Body of pancreas (tissue), 4 donors: ENCODE results near the gene ELP4. TPM values are rescaled to one million over a fixed set of nuclear protein-coding genes. Genes with fewer than 3 reads are reported as not detected.

Experiments used
- ATAC-seq: fragments of 150-250 bp; one replicate; pipeline ENCODE4 v1.9.1; 2016
- DNase-seq, 4 donors: peaks; one replicate each; pipeline ENCODE4 v3.0.0-alpha.2; 2019
- H3K27ac ChIP-seq, 4 donors: fragments of 200-600 bp; sonication (generic); 1 replicate in 3 of 4; 2 replicates in 1 of 4; pipeline versions ENCODE4 v1.5.1 to v1.6.1; 2016 to 2019; ENCODE audit warnings: mild to moderate bottlenecking in 1 of 4, mixed read lengths in 1 of 4, moderate library complexity in 1 of 4
- H3K27me3 ChIP-seq, 2 donors: fragments of 200-600 bp; sonication (generic); one replicate each; pipeline ENCODE4 v1.6.0; 2016; ENCODE audit warnings: mild to moderate bottlenecking in 1 of 2
- H3K36me3 ChIP-seq, 2 donors: fragments of 200-600 bp; sonication (generic); replicated peaks in 1 of 2; 2 replicates each; pipeline ENCODE4 v1.5.1; 2016; ENCODE audit warnings: low read depth in 2 of 2; ENCODE audit not compliant: insufficient read depth in 1 of 2
- H3K4me1 ChIP-seq: fragments of 200-600 bp; sonication (generic); one replicate; pipeline ENCODE4 v1.6.0; 2016
- H3K4me3 ChIP-seq, 2 donors: fragments of 200-600 bp; sonication (generic); 1 replicate in 1 of 2; 2 replicates in 1 of 2; pipeline ENCODE4 v1.5.1; 2016 to 2019
- H3K9me3 ChIP-seq, 3 donors: fragments of 200-600 bp; sonication (generic); 1 replicate in 2 of 3; 2 replicates in 1 of 3; pipeline ENCODE4 v1.5.1; 2016
- CTCF ChIP-seq, 7 experiments: fragments of 450-650 bp in 4 of 7; fragments of 200-600 bp in 3 of 7; sonication (generic) in 3 of 7; IDR thresholded peaks; one replicate each; pipeline ENCODE4 v1.5.1; 2016 to 2019; ENCODE audit warnings: antibody characterized with exemption in 7 of 7
- POLR2A ChIP-seq, 3 donors: fragments of 450-650 bp; IDR thresholded peaks; one replicate each; pipeline ENCODE4 v1.6.1; 2016; ENCODE audit warnings: antibody characterized with exemption in 3 of 3, mild to moderate bottlenecking in 2 of 3
- WGBS, 2 donors: methylation state at CpG; one replicate each; pipeline ENCODE4 v1.1.5; 2017; 5-methylcytosine and 5-hydroxymethylcytosine counted together
- intact Hi-C: fragments of 100-400 bp; cut with DNase I; formaldehyde crosslinking; loops from one replicate; pipeline ENCODE4 v1.15.1; 2023
- total RNA-seq, 2 donors: library from RNA; depleted of rRNA; stranded (reverse); fragments of >200 nt; gene quantifications; one replicate each; pipeline ENCODE4 v1.1.0, GENCODE V29; 2016

The ELP4 gene
- total RNA-seq, 2 donors from 2014 or later, result 20.2 to 33.3 TPM

- H3K27ac ChIP-seq, result no peak overlapping the region
- ATAC-seq, result no peak
- no peak overlapping the region for H3K4me3 ChIP-seq
- no peaks in the 10 kb centered on the region for H3K36me3 ChIP-seq
- H3K4me1 ChIP-seq, result no peaks in the 10 kb centered on the region
- H3K9me3 ChIP-seq, result no peaks in the 10 kb centered on the region
- no peak for TF ChIP-seq POLR2A (IDR thresholded peaks at IDR 0.05)
- TF ChIP-seq CTCF (IDR thresholded peaks at IDR 0.05), result no peak
- DNase-seq, result no peak
- no peaks in the 10 kb centered on the region for H3K27me3 ChIP-seq
- intact Hi-C loops, result no loop called here
Observed at GRCh38 chr11:31617246-31617645, 107.7 kb downstream of the ELP4 start.

GRCh38 chr11:31619980-31620379, 110.4 kb downstream of the ELP4 start:
- intact Hi-C loops, result no loop called here
- ATAC-seq, result no peak
- no peaks in the 10 kb centered on the region for H3K36me3 ChIP-seq
- H3K4me1 ChIP-seq, result no peaks in the 10 kb centered on the region
- H3K4me3 ChIP-seq, result no peak overlapping the region
- H3K27me3 ChIP-seq, result no peaks in the 10 kb centered on the region
- H3K9me3 ChIP-seq, result no peaks in the 10 kb centered on the region
- DNase-seq, result no peak
- H3K27ac ChIP-seq, result no peak overlapping the region
- no peak for TF ChIP-seq POLR2A (IDR thresholded peaks at IDR 0.05)
- no peak for TF ChIP-seq CTCF (IDR thresholded peaks at IDR 0.05)

- DNase-seq, result no peak
- intact Hi-C loops, result no loop called here
- Histone ChIP-seq H3K4me1 (no peaks in the 10 kb centered on the region), H3K36me3 (no peaks in the 10 kb centered on the region), H3K27ac (no peak overlapping the region), H3K9me3 (no peaks in the 10 kb centered on the region), H3K27me3 (no peaks in the 10 kb centered on the region), H3K4me3 (no peak overlapping the region)
- ATAC-seq, result no peak
- TF ChIP-seq CTCF (IDR thresholded peaks at IDR 0.05), result no peak
- no peak for TF ChIP-seq POLR2A (IDR thresholded peaks at IDR 0.05)
Observed at GRCh38 chr11:31620434-31620833, 110.9 kb downstream of the ELP4 start.

GRCh38 chr11:31625868-31626267, 116.3 kb downstream of the ELP4 start:
- DNase-seq, result no peak
- Histone ChIP-seq H3K36me3 (no peaks in the 10 kb centered on the region), H3K4me1 (no peaks in the 10 kb centered on the region), H3K27ac (no peak overlapping the region), H3K27me3 (no peaks in the 10 kb centered on the region), H3K4me3 (no peak overlapping the region), H3K9me3 (no peaks in the 10 kb centered on the region)
- ATAC-seq, result no peak
- 79 to 81% methylated on average over 1 of the region's 1 CpG for WGBS, 2 donors
- TF ChIP-seq POLR2A (IDR thresholded peaks at IDR 0.05) (no peak), CTCF (IDR thresholded peaks at IDR 0.05) (no peak)
- intact Hi-C loops, result no loop called here

- no peaks in the 10 kb centered on the region for H3K36me3 ChIP-seq
- intact Hi-C loops, result no loop called here
- 90 to 98% methylated on average over 1 of the region's 1 CpG for WGBS, 2 donors
- no peak overlapping the region for H3K27ac ChIP-seq
- TF ChIP-seq CTCF (IDR thresholded peaks at IDR 0.05) (no peak), POLR2A (IDR thresholded peaks at IDR 0.05) (no peak)
- H3K9me3 ChIP-seq, result no peaks in the 10 kb centered on the region
- ATAC-seq (no peak), DNase-seq (no peak)
- no peaks in the 10 kb centered on the region for H3K27me3 ChIP-seq
- H3K4me1 ChIP-seq, result no peaks in the 10 kb centered on the region
- no peak overlapping the region for H3K4me3 ChIP-seq
Observed at GRCh38 chr11:31628111-31628510, 118.5 kb downstream of the ELP4 start.
